WTC11 (cell line): ENCODE measurements around the gene KRTAP19-6. TPM values are rescaled to one million over a fixed set of nuclear protein-coding genes. Genes with fewer than 3 reads are reported as not detected.

ENCODE experiments used
- ATAC-seq: fragments of 200-7000 bp; cut with Tn5 transposase; 2 replicates; pipeline ENCODE4 v1.10.0; 2021; ENCODE audit warnings: mild to moderate bottlenecking, moderate library complexity
- CTCF ChIA-PET: fragments of 300-600 bp; sonication (Branson Sonifier 250); formaldehyde crosslinking; loops from one replicate; lab custom pipeline; 2021; ENCODE audit warnings: antibody characterized with exemption; lab: Charles Lee
- POLR2A ChIA-PET: fragments of 350-600 bp; sonication (Branson Sonifier 250); formaldehyde crosslinking; loops from one replicate; lab custom pipeline; 2021; ENCODE audit warnings: antibody characterized with exemption; lab: Charles Lee
- DNase-seq: peaks from one replicate; pipeline ENCODE4 v3.0.0; 2021; ENCODE audit warnings: low spot score
- H3K27ac Mint-ChIP-seq: 2 replicates; pipeline ENCODE4 v1.8.0; 2021; ENCODE audit warnings: mixed read lengths
- H3K27me3 Mint-ChIP-seq: 2 replicates; pipeline ENCODE4 v1.8.0; 2021; ENCODE audit warnings: low read depth, mild to moderate bottlenecking, moderate library complexity, mixed read lengths
- H3K36me3 Mint-ChIP-seq: 2 replicates; pipeline ENCODE4 v1.8.0; 2021; ENCODE audit warnings: mixed read lengths
- H3K4me1 Mint-ChIP-seq: 2 replicates; pipeline ENCODE4 v1.8.0; 2022; ENCODE audit warnings: mixed read lengths
- H3K4me3 Mint-ChIP-seq: 2 replicates; pipeline ENCODE4 v1.8.0; 2021; ENCODE audit warnings: mild to moderate bottlenecking, moderate library complexity, mixed read lengths
- H3K9me3 Mint-ChIP-seq: 2 replicates; pipeline ENCODE4 v1.8.0; 2021; ENCODE audit warnings: mixed read lengths
- CREB1 ChIP-seq: sonication (generic); formaldehyde crosslinking; IDR thresholded peaks from 2 replicates; pipeline ENCODE4 v1.8.0; 2023; ENCODE audit warnings: mild to moderate bottlenecking, missing genetic modification reagents
- FOXP1 ChIP-seq: sonication (generic); formaldehyde crosslinking; IDR thresholded peaks from 2 replicates; pipeline ENCODE4 v1.8.0; 2022; ENCODE audit warnings: missing genetic modification reagents, mild to moderate bottlenecking, moderate library complexity, borderline replicate concordance
- GABPB1 ChIP-seq: sonication (generic); formaldehyde crosslinking; IDR thresholded peaks from 2 replicates; pipeline ENCODE4 v1.8.1; 2023; ENCODE audit warnings: mild to moderate bottlenecking, missing genetic modification reagents
- GRHL2 ChIP-seq: fragments of 250-450 bp; sonication (Bioruptor Pico); IDR thresholded peaks from 2 replicates; pipeline ENCODE4 v1.8.0; 2022; ENCODE audit warnings: mild to moderate bottlenecking, moderate library complexity; ENCODE audit not compliant: insufficient replicate concordance, severe bottlenecking
- HMGA2 ChIP-seq: fragments of 250-450 bp; sonication (Bioruptor Pico); IDR thresholded peaks from 2 replicates; pipeline ENCODE4 v1.4.0; 2021; ENCODE audit warnings: mild to moderate bottlenecking, moderate library complexity
- OVOL2 ChIP-seq: fragments of 250-450 bp; sonication (Bioruptor Pico); IDR thresholded peaks from 2 replicates; pipeline ENCODE4 v1.9.0; 2021; ENCODE audit warnings: mild to moderate bottlenecking, borderline replicate concordance
- SMAD4 ChIP-seq: sonication (generic); formaldehyde crosslinking; IDR thresholded peaks from 2 replicates; pipeline ENCODE4 v1.8.0; 2022; ENCODE audit warnings: mild to moderate bottlenecking, missing genetic modification reagents
- ZNF138 ChIP-seq: sonication (generic); formaldehyde crosslinking; conservative IDR thresholded peaks from 2 replicates; pipeline ENCODE4 v1.8.1; 2022; ENCODE audit warnings: mild to moderate bottlenecking, moderate library complexity, missing genetic modification reagents
- ZNF232 ChIP-seq: sonication (generic); formaldehyde crosslinking; IDR thresholded peaks from 2 replicates; pipeline ENCODE4 v1.8.0; 2022; ENCODE audit warnings: mild to moderate bottlenecking, missing genetic modification reagents
- ZNF263 ChIP-seq: sonication (generic); formaldehyde crosslinking; IDR thresholded peaks from 2 replicates; pipeline ENCODE4 v1.8.1; 2022; ENCODE audit warnings: low read depth, mild to moderate bottlenecking, moderate library complexity, missing genetic modification reagents
- ZNF396 ChIP-seq: fragments of 250-450 bp; sonication (Bioruptor Pico); IDR thresholded peaks from 2 replicates; pipeline ENCODE4 v1.8.0; 2021; ENCODE audit warnings: mild to moderate bottlenecking, moderate library complexity, borderline replicate concordance
- ZNF416 ChIP-seq: fragments of 250-450 bp; sonication (Bioruptor Pico); IDR thresholded peaks from 2 replicates; pipeline ENCODE4 v1.9.0; 2021; ENCODE audit warnings: mild to moderate bottlenecking, inconsistent platforms
- total RNA-seq: library from RNA; stranded (reverse); gene quantifications from 3 replicates; pipeline ENCODE4 v1.2.3, GENCODE V29; 2021
- TF ChIP-seq, protein P1 (sequence below): sonication (generic); formaldehyde crosslinking; conservative IDR thresholded peaks from 2 replicates; pipeline ENCODE4 v1.8.1; 2023; ENCODE audit warnings: mild to moderate bottlenecking, low read depth, missing genetic modification reagents, moderate library complexity
- TF ChIP-seq, protein P2 (sequence below): sonication (generic); formaldehyde crosslinking; IDR thresholded peaks from 2 replicates; pipeline ENCODE4 v1.8.1; 2022; ENCODE audit warnings: low read depth, missing genetic modification reagents, borderline replicate concordance
- TF ChIP-seq, protein P3 (sequence below): sonication (generic); formaldehyde crosslinking; IDR thresholded peaks from 2 replicates; pipeline ENCODE4 v1.8.1; 2023; ENCODE audit warnings: mild to moderate bottlenecking, missing genetic modification reagents
- TF ChIP-seq, protein P4 (sequence below): fragments of 250-450 bp; sonication (Bioruptor Pico); IDR thresholded peaks from 2 replicates; pipeline ENCODE4 v1.9.0; 2021; ENCODE audit warnings: mild to moderate bottlenecking
- TF ChIP-seq, protein P5 (sequence below): fragments of 250-450 bp; sonication (Bioruptor Pico); IDR thresholded peaks from 2 replicates; pipeline ENCODE4 v1.9.0; 2021; ENCODE audit warnings: moderate library complexity, mild to moderate bottlenecking, inconsistent platforms, borderline replicate concordance
- TF ChIP-seq, protein P6 (sequence below): sonication (generic); formaldehyde crosslinking; IDR thresholded peaks from 2 replicates; pipeline ENCODE4 v1.8.0; 2022; ENCODE audit warnings: mild to moderate bottlenecking, missing genetic modification reagents
- TF ChIP-seq, protein P7 (sequence below): sonication (generic); formaldehyde crosslinking; IDR thresholded peaks from 2 replicates; pipeline ENCODE4 v1.8.1; 2023; ENCODE audit warnings: mild to moderate bottlenecking, missing genetic modification reagents, moderate library complexity
- TF ChIP-seq, protein P8 (sequence below): sonication (generic); formaldehyde crosslinking; conservative IDR thresholded peaks from 2 replicates; pipeline ENCODE4 v1.8.1; 2022; ENCODE audit warnings: mild to moderate bottlenecking, missing genetic modification reagents

KRTAP19-6 gene
- total RNA-seq, 1 experiment from 2014 or later: not detected

DNA sequence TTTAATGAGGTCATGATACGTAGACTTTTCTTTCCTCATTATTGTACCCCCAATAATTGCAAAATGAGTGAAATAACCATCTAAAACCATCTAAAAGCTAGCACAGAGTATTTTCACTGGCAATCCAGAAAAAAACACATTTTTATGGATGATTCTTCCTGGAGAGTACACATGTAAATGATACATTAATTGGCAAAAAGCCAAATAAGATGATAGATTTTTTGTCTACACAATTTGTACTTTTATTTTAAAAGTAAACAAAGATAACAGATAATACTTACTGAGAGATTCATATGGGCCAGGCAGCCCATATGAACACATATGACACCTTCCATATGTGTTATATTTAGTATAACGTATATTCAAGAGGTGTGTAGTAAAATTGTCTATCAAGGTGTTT, 22.0 kb upstream of the KRTAP19-6 start (continued):
- TF ChIP-seq, protein P1, sequence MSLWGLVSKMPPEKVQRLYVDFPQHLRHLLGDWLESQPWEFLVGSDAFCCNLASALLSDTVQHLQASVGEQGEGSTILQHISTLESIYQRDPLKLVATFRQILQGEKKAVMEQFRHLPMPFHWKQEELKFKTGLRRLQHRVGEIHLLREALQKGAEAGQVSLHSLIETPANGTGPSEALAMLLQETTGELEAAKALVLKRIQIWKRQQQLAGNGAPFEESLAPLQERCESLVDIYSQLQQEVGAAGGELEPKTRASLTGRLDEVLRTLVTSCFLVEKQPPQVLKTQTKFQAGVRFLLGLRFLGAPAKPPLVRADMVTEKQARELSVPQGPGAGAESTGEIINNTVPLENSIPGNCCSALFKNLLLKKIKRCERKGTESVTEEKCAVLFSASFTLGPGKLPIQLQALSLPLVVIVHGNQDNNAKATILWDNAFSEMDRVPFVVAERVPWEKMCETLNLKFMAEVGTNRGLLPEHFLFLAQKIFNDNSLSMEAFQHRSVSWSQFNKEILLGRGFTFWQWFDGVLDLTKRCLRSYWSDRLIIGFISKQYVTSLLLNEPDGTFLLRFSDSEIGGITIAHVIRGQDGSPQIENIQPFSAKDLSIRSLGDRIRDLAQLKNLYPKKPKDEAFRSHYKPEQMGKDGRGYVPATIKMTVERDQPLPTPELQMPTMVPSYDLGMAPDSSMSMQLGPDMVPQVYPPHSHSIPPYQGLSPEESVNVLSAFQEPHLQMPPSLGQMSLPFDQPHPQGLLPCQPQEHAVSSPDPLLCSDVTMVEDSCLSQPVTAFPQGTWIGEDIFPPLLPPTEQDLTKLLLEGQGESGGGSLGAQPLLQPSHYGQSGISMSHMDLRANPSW (CRISPR knock-in tag): no peak

DNA sequence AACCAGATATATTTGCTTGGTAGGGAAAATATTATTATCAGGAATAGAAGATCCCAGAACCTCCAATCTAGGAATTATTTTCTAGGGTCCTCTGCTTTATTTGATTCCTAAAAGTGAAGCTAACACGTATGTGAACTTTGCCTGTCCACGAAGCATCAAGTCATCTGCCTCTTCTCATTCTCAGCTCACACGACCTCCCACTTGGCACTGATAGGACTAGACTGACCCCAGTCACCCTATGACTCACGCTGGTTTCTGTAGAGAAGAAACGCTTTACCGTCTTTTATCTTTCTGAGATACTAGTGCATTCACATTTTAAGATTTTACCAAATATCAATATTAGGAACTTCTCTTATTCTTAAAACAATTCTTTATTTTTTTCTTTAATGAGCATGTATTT, 21.4 kb upstream of the KRTAP19-6 start:
- POLR2A ChIA-PET: no interaction called here
- H3K27me3 Mint-ChIP-seq: no peaks in the 10 kb centered on the region
- TF ChIP-seq ZNF138 (CRISPR knock-in tag) (no peak), OVOL2 (CRISPR knock-in tag) (no peak), HMGA2 (CRISPR knock-in tag) (no peak)
- TF ChIP-seq, protein P2, sequence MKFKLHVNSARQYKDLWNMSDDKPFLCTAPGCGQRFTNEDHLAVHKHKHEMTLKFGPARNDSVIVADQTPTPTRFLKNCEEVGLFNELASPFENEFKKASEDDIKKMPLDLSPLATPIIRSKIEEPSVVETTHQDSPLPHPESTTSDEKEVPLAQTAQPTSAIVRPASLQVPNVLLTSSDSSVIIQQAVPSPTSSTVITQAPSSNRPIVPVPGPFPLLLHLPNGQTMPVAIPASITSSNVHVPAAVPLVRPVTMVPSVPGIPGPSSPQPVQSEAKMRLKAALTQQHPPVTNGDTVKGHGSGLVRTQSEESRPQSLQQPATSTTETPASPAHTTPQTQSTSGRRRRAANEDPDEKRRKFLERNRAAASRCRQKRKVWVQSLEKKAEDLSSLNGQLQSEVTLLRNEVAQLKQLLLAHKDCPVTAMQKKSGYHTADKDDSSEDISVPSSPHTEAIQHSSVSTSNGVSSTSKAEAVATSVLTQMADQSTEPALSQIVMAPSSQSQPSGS (CRISPR knock-in tag): no peak
- H3K4me1 Mint-ChIP-seq: no peaks in the 10 kb centered on the region
- CTCF ChIA-PET: no interaction called here
- DNase-seq: no peak
- no peaks in the 10 kb centered on the region for H3K36me3 Mint-ChIP-seq
- H3K4me3 Mint-ChIP-seq: no peak overlapping the region
- peaks cover 12% of the 10 kb centered on the region for H3K9me3 Mint-ChIP-seq
- no peak for ATAC-seq
- H3K27ac Mint-ChIP-seq: no peak overlapping the region

DNA sequence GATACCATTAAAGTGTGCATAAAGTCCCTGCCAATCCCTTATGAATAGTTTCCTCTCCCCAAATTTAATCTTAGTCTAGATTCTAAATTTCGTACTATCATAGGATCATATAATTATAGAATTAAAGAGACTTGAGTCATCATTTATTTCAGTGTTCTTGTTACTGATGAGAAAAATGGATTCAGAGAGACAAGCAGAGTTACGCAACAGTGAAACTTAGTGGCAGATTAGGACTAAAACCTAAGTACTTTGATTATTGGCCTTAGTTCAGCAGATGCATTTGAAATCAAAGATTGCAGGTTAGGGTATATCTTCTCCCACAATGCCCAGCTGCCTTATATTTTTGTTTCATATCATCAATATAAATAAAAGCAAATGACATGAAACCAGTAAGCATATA, 20.3 kb upstream of the KRTAP19-6 start:
- peaks cover 12% of the 10 kb centered on the region for H3K9me3 Mint-ChIP-seq
- H3K4me3 Mint-ChIP-seq: no peak overlapping the region
- DNase-seq (no peak), ATAC-seq (no peak)
- no peaks in the 10 kb centered on the region for H3K4me1 Mint-ChIP-seq
- H3K27me3 Mint-ChIP-seq: no peaks in the 10 kb centered on the region
- H3K36me3 Mint-ChIP-seq: no peaks in the 10 kb centered on the region
- ChIA-PET CTCF (no interaction called here), POLR2A (no interaction called here)
- H3K27ac Mint-ChIP-seq: no peak overlapping the region
- TF ChIP-seq, protein P3, sequence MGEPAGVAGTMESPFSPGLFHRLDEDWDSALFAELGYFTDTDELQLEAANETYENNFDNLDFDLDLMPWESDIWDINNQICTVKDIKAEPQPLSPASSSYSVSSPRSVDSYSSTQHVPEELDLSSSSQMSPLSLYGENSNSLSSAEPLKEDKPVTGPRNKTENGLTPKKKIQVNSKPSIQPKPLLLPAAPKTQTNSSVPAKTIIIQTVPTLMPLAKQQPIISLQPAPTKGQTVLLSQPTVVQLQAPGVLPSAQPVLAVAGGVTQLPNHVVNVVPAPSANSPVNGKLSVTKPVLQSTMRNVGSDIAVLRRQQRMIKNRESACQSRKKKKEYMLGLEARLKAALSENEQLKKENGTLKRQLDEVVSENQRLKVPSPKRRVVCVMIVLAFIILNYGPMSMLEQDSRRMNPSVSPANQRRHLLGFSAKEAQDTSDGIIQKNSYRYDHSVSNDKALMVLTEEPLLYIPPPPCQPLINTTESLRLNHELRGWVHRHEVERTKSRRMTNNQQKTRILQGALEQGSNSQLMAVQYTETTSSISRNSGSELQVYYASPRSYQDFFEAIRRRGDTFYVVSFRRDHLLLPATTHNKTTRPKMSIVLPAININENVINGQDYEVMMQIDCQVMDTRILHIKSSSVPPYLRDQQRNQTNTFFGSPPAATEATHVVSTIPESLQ (CRISPR knock-in tag): no peak
- TF ChIP-seq ZNF263 (no peak), SMAD4 (CRISPR knock-in tag) (no peak), ZNF416 (CRISPR knock-in tag) (no peak), CREB1 (no peak), FOXP1 (CRISPR knock-in tag) (no peak), GRHL2 (CRISPR knock-in tag) (no peak), ZNF396 (CRISPR knock-in tag) (no peak), ZNF232 (no peak), GABPB1 (CRISPR knock-in tag) (no peak)
- TF ChIP-seq, protein P4, sequence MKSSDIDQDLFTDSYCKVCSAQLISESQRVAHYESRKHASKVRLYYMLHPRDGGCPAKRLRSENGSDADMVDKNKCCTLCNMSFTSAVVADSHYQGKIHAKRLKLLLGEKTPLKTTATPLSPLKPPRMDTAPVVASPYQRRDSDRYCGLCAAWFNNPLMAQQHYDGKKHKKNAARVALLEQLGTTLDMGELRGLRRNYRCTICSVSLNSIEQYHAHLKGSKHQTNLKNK: no peak
- TF ChIP-seq, protein P5, sequence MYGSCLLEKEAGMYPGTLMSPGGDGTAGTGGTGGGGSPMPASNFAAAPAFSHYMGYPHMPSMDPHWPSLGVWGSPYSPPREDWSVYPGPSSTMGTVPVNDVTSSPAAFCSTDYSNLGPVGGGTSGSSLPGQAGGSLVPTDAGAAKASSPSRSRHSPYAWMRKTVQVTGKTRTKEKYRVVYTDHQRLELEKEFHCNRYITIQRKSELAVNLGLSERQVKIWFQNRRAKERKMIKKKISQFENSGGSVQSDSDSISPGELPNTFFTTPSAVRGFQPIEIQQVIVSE (CRISPR knock-in tag): no peak
- TF ChIP-seq, protein P6, sequence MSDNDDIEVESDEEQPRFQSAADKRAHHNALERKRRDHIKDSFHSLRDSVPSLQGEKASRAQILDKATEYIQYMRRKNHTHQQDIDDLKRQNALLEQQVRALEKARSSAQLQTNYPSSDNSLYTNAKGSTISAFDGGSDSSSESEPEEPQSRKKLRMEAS (CRISPR knock-in tag): no peak
- TF ChIP-seq, protein P7, sequence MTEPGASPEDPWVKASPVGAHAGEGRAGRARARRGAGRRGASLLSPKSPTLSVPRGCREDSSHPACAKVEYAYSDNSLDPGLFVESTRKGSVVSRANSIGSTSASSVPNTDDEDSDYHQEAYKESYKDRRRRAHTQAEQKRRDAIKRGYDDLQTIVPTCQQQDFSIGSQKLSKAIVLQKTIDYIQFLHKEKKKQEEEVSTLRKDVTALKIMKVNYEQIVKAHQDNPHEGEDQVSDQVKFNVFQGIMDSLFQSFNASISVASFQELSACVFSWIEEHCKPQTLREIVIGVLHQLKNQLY (CRISPR knock-in tag): no peak
- TF ChIP-seq, protein P8, sequence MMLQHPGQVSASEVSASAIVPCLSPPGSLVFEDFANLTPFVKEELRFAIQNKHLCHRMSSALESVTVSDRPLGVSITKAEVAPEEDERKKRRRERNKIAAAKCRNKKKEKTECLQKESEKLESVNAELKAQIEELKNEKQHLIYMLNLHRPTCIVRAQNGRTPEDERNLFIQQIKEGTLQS (CRISPR knock-in tag): no peak
